Activated T-cell treated with anti-CD3 and anti-CD28 coated beads for 24 hours (primary cell): ENCODE measurements around the gene SND1.
A peak's percentile ranks its signal among the peaks of the same experiment; 100 is the strongest.
"Not testable (repeated sequence)": the region's sequence is repeated elsewhere in the genome, so short reads cannot be mapped to it uniquely, and the experiment has no call there.

ENCODE experiments used
- DNase-seq: peaks from one replicate; pipeline ENCODE4 v3.0.0-alpha.2; 2020; ENCODE audit warnings: low read depth

The SND1 gene

DNA sequence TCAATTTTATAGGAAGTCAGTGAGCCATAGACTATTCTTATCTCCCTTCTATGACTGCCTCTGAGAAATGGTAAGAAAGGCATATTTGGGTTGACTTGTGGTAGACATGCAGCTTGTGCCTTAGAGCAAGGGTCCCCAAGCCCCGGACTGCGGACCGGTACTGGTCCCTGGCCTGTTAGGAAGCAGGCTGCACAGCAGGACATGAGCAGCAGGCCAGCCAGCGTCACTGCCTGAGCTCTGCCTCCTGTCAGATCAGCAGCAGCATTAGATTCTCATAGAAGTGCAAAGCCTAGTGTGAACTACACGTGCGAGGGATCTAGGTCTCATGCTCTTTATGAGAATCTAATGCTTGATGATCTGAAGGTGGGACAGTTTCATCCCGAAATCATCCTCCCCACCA, 180.6 kb downstream of the SND1 start:
- no peak for DNase-seq

DNA sequence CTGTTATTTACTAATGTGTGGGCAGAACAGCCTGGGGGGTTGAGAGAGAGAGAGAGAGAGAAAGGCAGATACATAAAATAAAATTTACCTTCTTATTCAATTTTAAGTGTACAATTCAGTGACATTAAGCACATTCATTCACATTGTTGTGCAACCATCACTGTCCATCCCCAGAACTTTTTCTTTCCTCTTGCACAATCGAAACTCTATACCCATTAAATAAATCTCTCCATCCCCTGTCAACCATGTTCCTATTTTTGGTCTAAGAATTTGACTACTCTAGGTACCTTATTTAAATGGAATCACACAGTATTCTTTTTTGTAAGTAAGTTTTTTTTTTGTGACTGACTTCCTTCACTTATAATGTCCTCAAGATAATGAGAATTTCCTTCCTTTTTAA, 181.6 kb downstream of the SND1 start:
- no peak for DNase-seq

DNA sequence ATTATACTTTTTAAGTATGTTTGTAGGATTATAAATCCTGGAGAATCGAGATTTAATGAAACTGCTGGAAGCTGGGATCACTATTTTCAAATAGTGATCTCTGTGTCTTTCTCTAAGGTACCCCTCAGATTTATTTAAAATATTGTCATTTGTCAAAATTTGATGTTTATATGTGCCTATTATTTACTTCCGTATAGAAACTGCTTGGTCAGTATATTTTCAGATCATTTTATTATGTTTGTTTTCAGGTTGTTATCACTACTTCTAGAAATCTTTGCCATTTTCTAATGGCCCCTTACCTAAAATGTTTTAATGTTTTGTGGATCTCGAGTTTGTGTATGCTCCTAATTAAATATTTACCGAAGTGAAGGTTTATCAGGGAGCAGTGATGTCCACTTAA, 183.7 kb downstream of the SND1 start:
- no peak for DNase-seq

DNA sequence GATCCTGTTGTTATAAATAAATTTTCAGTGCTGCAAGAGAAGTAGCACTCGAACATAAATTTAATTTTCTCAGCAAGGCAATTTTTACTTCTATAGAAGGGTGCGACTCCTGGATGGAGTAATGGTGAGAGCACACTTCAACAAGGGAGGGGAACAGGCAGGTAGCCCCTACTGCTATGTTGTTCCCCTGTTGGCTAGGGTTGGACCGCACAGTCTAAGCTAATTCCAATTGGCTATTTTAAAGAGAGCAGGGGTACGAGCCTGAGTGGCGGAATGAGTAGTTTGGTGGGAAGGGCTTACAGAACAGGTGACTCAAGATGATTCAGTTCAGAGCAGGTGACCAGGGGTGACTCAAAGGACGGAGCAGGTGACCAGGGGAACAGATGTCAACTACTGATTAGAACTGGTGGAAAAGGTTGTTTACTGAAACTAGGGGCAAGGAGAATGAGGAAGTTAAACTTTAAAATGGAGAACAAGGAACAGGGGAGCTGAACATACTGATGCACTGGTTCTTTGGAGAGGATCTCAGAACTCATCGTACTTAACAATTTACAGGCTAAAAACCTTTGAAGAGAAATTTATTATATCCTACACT, 185.9 kb downstream of the SND1 start:
- not testable (repeated sequence) for DNase-seq

DNA sequence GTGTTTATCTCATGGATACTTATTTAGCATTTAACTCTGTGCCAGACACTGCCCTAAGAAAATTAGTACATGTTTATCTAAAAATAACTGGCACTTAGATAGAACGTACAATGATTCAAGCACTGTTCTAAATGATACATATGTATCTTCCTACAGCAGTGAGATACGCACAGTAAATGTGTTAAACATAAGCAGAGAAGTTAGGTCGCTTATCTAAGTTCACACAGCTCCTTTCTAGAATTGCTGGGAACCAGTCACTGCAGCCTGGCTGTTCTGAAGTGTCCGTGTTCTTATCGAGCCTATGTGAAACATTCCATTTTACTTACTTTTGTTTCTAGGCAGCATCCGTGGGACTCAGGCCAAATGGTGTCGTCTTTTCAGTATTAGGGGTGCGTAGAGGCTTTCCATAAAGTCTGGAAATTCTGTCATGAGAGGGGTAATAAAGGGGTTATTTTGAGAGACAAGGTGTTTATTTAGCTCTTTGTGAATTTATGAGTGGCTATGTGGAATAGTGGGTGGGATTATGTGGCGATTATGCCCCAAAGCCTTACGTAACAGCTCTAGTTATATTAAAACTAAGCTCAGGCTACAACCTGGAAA, 186.9 kb downstream of the SND1 start:
- no peak for DNase-seq

- no peak for DNase-seq
These were observed 188.4 kb downstream of the SND1 start for GRCh38 chr7:127840226-127840951.

DNA sequence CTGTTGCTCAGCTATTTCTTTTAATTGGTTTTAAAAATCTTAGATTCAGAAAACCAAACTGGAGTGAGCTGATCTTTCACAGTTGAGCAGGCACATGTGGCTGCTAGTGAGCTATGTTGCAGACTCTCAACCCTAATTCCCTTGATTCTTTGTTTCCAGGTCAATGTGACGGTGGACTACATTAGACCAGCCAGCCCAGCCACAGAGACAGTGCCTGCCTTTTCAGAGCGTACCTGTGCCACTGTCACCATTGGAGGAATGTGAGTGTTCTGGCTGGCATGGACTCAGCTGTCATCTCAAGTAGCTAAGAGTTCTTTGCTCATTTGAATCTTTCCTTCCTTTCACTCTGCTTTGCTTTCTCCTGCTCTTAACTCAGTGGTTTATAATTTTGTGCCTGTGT, 192.2 kb downstream of the SND1 start:
- no peak for DNase-seq

DNA sequence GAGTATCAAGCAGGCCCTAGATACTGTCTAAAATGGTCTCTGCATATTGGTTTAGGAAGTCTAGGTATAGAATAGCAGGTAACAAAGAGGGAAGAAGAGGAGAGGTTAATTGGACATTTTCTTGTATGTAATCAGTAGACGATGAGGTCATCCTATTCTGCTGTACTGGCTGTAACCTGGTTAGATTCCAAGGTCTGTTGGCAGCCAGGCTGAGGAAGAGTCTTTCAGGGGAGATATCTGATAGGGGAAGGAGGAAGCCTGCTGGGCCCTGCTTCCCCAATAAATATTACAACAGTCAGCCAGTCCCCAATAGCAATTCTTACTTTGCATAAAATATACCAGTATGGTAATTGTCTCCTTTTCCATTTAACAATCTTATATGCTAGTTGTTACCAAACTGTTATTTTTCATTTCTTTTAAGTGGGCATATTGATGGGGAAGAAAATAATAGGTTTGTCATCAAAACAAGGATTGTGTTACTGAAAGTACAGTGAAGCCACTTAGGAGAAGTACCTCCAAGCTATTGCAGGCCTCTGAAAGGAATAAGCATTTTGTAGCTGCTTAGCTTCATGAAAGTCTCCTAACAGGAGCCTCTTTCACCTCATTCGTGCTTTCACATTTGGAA, 192.8 kb downstream of the SND1 start:
- DNase-seq: no peak

DNA sequence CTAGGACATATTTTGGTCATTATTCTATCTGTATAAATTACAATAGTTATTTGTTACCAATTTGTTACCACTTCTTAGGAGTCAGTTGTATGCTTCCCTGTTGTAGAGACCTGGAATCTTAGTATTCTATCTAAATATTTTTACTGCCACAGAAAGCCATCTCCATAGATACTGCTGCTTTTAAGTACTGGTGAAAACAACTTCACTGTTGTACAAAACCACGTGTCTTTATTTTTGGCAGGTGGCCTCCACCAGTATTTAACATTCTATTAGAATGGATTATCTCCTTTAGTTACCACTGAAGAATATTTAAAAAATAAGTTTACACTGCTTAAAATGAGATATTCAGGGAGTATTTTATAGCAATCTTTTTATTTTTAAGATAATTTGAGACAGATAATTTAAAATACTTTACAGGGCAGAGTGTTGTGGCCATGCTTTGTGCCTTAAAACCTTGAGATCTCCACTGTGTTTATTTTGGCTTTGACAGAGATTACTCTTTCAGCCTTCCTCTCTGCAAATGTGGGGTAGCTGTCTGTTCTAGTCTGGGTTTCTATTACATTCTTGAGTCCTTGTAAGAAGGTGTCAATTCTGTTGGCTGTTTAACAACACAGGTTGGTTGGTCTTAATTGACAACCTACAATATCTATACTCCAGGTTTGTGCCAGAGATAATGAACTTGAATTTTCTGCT, 193.7 kb downstream of the SND1 start:
- DNase-seq: no peak

DNA sequence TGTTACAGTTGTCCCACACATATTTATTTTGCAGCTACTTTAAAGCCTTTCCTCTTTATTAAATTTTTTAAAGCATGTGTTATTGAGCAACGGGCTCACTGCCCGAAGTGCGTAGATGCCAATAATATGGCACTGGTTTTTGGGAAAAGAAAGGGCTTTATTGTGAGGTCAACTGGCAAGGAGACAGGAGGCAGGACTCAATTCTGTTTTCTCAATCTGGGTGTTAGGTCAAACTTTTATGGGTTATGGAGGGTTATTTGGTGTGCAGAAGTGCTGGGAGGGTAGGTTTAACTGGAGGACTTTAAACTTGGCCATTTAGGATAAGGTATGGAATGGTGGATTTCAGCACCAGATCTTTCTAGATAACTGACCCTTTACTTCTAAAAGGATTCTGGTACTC, 195.6 kb downstream of the SND1 start:
- DNase-seq: no peak

GRCh38 chr7:127848241-127848640, 196.2 kb downstream of the SND1 start:
- no peak for DNase-seq

DNA sequence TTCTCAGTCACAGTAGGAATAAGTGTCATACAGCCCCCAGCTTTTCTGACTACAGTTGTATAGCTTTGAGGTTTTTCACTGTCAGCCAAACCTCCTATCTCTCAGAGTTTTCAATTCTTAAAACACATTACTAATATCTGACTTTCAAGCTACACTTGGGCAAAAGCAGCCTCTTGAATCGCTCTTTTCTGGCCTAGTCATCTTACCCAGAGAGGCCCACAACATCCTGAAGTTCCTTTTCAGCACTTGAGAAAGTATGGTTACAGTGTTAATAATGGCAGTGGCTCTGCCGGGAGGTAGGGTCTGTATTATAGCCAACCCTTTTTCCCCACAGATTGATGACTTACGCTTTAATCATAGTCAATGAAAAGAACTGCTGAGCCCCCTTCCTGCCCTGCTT, 198.2 kb downstream of the SND1 start:
- DNase-seq: peak; percentile 29

DNA sequence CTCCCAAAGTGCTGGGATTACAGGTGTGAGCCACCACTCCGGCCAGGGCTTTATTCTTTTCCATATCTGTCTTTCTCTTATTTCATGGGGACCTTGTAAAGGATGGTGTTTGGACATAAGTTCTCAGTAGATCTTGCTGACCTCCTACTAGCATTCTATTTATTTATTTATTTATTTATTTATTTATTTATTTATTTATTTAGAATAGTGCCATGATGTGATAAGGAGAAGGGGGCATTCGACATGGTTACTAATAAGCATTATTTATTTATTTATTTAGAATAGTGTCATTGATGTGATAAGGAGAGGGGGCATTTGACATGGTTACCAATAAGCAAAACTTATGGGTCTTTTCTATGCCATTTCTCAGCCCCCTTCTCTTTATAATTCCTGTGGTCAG, 202.4 kb downstream of the SND1 start:
- no peak for DNase-seq

DNA sequence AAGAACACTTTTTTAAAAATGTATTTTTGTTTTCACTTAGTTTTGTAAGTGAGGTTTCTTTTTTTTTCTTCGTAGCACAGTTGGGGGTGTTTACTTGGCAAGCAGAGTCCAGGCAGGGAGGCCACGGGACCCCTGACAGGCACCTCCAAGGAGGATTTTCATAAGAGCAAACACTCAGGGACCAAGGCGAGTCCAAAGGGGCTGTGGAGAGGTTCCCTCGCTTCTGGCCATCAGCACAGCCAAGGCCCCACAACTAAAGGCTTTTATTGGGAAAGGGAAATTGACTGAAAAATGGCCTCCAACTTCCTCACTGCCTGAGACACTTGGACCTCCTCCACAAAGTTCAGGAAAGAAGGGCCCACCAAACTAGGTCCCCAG, 205.5 kb downstream of the SND1 start:
- no peak for DNase-seq

DNA sequence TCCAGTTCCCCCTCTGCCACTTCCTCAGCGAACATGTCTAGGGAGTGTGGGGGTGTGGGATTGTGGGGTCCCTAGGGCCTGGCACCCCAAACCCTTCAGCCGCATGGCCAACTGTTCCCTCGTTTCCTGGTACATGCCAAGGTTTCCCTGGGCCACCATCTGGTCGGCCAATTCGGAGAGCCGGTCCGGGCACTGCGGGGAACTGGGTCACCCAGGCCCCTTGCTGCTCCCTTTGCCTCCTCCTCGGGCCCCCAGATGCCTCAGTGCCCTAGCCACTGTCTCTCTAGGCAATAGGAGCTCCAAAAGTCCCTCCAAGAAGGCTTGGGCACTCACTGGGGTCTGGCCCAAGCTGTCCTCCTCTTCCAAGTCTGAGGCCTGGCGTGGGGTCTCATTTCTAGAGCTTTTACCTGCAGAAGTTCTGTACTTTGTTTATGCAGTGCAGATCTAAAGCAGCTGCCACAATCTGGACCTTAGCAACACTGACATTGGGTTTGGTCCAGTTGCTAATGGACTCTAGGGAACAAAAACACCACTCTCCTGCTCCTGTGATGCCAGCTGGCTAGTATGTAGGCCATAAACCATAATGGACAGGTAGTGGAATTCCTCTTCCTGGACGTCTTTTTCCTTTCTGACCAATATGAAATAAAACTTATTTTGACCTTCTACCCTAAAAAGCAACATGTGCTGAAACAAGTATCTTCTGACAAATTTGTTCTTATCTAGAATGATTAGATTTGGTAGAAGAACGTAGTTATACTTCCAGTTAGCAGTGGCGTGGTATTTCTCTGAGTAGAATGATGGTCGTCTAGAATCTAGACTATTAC, 206.3 kb downstream of the SND1 start:
- DNase-seq: no peak

DNA sequence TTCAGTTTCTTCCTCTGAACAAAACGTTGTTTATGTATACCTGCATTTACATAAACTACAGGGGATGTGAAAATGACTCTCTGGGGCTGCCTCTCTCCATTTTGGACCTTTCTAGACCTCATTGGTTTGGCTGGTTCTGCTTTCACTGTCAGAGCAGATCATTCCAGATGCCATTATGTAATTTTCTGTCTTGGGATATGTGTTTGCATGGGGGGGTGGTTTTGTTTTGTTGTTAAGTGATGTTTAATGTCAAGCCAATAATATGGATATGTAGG, 206.9 kb downstream of the SND1 start:
- DNase-seq: no peak

DNA sequence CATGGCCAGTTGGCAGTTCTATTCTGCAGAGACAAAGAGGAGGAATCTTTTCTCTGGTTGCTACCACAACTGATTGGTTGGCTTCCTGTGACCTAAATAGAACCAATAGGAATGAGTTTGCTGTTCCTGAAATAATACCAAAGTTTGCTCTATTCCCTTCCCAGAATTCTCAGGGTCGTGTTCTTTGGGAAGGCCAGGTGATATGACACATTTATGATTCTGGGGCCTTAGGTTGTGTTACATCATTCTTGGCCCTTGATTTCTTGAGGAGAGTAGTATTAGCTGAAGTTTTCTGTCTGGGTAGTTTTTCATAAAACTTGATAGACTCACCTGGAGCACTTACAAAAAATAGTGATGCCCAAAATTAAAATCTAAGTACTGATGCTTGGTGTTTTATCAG, 207.3 kb downstream of the SND1 start:
- no peak for DNase-seq

- DNase-seq: no peak
These were observed 210.5 kb downstream of the SND1 start for GRCh38 chr7:127862525-127862924.

DNA sequence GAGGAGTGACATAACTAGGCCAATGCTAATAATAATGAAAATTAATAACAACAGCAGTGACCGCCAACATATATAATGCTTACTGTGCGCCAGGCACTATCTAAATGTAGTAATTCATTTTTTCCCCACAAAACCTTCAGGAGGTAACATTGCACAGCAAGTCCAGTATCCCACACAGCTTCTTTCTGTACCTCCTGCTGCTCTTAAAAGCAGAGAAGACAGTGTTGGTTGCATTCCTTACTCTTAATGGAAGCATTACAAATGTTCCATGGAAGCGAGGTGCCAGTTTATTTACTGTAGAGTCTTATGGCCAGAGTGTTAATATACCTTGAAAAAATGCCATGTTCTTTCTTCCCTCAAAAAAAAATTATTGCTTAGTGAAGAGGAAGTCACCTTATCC, 211.1 kb downstream of the SND1 start:
- DNase-seq: no peak

GRCh38 chr7:127865466-127865865, 213.5 kb downstream of the SND1 start:
- DNase-seq: no peak

DNA sequence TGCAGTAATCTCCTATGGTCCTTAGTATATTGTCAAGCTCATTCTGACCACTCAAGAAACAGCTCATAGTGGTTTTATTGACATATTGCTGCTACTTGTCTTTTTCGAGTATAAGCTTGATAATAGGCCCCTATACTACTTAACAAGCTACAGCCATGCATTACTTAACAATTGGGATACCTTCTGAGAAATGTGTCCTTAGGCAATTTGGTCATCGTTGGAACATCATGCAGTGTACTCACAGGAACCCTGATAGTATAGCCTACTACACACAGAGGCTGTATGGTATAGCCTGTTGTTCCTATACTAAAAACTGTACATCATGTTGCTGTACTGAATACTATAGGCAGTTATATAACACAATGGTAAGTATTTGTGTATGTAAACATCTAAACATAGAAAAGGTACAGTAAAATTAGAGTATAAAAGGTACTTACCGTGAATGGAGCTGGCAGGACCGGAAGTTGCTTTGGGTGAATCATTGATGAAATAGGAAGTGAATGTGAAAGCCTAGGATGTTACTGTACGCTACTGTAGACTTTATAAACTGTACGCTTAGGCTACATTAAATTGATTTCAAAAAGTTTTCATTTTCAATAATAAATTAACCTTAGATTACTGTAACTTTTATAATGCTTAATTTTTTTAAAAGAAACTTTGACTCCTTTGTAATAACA, 218.4 kb downstream of the SND1 start:
- no peak for DNase-seq

- no peak for DNase-seq
These were observed 219.2 kb downstream of the SND1 start for GRCh38 chr7:127871226-127871625.
